Measurements from ENCODE around the gene EPHA4. TPM values are rescaled to one million over a fixed set of nuclear protein-coding genes. Genes with fewer than 3 reads are reported as not detected.

Gene EPHA4
- total RNA-seq, 2 donors from 2014 or later, result 8.9 to 17.1 TPM

DNA sequence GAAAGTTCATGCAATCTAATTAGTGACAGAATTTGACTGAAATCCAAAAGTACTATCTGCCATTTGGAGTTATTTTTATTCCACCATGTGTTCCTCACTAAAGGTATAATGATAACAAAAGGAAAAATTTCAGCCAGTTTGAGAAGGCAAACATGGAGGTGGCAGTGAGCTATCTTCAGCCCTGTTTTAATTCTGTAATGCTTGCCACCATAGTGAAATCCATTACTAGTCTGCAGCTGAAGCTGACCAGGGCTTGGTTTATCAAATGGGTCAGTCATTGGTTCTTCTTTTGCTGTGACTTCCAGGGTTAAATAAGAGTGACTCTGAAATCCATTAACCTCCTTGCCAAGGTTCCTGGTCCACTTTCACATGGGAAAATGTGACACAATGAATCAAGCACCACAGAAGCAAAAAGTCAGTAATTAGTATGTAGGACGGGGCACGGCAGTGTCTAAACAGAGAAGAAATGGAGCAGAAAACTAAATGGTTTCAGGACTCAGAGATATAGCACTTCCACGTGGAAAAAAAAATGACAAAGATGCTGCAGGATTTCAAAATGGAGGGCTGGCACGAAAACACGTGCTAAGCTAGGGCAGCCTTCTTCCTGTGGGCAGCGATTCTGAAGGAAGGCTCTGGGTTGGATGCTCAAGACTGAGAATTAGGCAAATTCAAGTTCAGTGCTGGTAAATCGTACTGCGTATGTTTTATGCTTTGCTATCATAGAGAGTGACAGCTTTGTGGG is 87.2 kb downstream of the EPHA4 start:
- intact Hi-C loops (cut with DNase I), result loop anchor here (10.0 kb wide), 1 partner anchor 80 kb away; no protein-coding TSS in a partner anchor
- DNase-seq, result no peak
- no peaks in the 10 kb centered on the region for H3K9me3 ChIP-seq
- no peak overlapping the region for H3K9ac ChIP-seq (ENCODE audit: low read depth in 2 of 2, low read length in 2 of 2)
- H3K4me3 ChIP-seq, result no peak overlapping the region
- no peak overlapping the region for H3K27ac ChIP-seq
- TF ChIP-seq, protein P1, sequence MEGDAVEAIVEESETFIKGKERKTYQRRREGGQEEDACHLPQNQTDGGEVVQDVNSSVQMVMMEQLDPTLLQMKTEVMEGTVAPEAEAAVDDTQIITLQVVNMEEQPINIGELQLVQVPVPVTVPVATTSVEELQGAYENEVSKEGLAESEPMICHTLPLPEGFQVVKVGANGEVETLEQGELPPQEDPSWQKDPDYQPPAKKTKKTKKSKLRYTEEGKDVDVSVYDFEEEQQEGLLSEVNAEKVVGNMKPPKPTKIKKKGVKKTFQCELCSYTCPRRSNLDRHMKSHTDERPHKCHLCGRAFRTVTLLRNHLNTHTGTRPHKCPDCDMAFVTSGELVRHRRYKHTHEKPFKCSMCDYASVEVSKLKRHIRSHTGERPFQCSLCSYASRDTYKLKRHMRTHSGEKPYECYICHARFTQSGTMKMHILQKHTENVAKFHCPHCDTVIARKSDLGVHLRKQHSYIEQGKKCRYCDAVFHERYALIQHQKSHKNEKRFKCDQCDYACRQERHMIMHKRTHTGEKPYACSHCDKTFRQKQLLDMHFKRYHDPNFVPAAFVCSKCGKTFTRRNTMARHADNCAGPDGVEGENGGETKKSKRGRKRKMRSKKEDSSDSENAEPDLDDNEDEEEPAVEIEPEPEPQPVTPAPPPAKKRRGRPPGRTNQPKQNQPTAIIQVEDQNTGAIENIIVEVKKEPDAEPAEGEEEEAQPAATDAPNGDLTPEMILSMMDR (IDR thresholded peaks at IDR 0.05), result no peak
- H3K4me1 ChIP-seq, result no peaks in the 10 kb centered on the region
- no peaks in the 10 kb centered on the region for H3K36me3 ChIP-seq
- H3K27me3 ChIP-seq, result no peaks in the 10 kb centered on the region

DNA sequence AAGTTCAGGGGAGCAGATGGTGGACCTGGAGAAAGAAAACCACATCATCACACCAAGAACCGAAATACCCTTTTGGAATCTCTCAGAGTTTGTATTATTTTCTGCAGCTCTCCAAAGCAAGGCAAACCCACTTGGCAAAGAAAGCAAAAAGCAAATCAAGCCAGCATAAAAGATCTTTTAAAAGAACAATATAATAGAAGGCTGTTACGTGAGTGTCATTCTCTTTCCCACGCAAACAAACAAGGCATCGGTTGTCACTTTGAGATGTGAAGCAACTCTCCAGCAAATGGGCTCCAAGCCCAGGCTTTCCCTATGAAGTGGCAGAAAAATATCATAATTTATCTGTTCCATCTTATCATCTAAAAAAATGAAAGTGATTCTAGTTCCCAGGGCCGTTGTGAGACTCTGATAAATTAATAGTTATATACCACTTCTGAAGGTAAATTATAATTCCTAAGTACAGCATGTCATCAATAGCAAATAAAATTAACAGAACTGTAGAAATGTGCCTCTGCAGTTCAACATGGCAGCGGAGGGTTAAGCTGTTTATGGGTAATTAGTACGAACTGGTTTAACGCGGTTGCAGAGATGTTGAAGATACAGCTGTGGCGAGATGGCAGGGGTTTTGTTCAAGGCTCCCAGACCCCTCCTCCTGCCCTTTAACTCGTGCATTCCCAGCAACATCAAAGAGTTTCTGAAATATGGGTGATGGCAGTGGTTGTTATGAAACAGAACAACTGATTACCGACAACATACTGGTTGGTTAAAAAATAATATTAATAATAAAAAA is 89.2 kb downstream of the EPHA4 start:
- no peaks in the 10 kb centered on the region for H3K9me3 ChIP-seq
- H3K27ac ChIP-seq, result no peak overlapping the region
- no peak overlapping the region for H3K4me3 ChIP-seq
- intact Hi-C loops (cut with DNase I), result loop anchor here (10.0 kb wide), 1 partner anchor 82 kb away; no protein-coding TSS in a partner anchor
- no peak overlapping the region for H3K9ac ChIP-seq (ENCODE audit: low read depth in 2 of 2, low read length in 2 of 2)
- H3K27me3 ChIP-seq, result no peaks in the 10 kb centered on the region
- no peaks in the 10 kb centered on the region for H3K4me1 ChIP-seq
- DNase-seq, result no peak
- TF ChIP-seq, protein P1 (IDR thresholded peaks at IDR 0.05), result no peak
- no peaks in the 10 kb centered on the region for H3K36me3 ChIP-seq

DNA sequence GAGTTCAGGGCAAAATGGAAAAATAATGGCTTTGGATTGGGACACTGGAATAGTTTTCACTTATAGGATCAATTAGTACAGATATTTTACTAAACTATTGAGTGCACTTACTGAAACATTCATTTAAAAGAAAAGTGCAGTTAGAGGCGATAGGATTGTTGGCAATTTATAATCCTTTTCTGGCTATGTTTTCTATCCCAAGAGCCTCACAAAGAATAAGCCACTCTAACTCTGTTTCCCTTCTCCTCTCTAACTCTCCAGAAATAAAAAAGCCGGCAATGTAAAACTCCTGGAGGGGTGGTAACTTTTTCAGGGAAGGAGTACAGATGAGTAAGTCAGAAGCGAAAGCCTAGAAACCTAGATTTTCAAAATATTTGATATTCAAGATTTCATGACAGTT is 91.3 kb downstream of the EPHA4 start:
- no peak for DNase-seq
- Histone ChIP-seq H3K27ac (no peak overlapping the region), H3K36me3 (no peaks in the 10 kb centered on the region), H3K9me3 (no peaks in the 10 kb centered on the region), H3K27me3 (no peaks in the 10 kb centered on the region), H3K9ac (ENCODE audit: low read depth in 2 of 2, low read length in 2 of 2) (no peak overlapping the region), H3K4me3 (no peak overlapping the region), H3K4me1 (no peaks in the 10 kb centered on the region)
- intact Hi-C loops (cut with DNase I), result loop anchor here (10.0 kb wide), 1 partner anchor 84 kb away; no protein-coding TSS in a partner anchor
- TF ChIP-seq, protein P1 (IDR thresholded peaks at IDR 0.05), result no peak

DNA sequence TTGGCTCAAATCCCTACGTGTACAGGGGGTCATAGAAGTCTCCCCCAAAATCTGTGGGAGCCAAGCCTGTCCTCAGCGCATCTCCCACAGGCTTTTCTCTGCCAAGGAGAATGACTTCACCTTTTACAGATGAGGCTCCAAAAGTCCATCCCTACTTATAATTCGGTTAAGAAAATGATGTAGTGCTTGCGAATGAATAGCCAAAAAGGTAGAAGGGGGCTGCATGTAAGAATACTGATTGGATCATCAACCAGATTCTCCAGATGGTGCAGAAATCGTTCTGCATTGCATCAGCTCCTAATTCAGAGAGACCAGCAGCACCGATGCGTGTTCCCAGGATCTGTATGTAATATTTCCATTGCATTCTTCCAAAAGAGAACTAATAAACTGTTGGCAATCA is 91.9 kb downstream of the EPHA4 start:
- H3K9me3 ChIP-seq, result no peaks in the 10 kb centered on the region
- no peak overlapping the region for H3K9ac ChIP-seq (ENCODE audit: low read depth in 2 of 2, low read length in 2 of 2)
- no peaks in the 10 kb centered on the region for H3K4me1 ChIP-seq
- H3K27ac ChIP-seq, result no peak overlapping the region
- no peak overlapping the region for H3K4me3 ChIP-seq
- no peaks in the 10 kb centered on the region for H3K36me3 ChIP-seq
- DNase-seq, result no peak
- intact Hi-C loops (cut with DNase I), result loop anchor here (10.0 kb wide), 1 partner anchor 85 kb away; no protein-coding TSS in a partner anchor
- H3K27me3 ChIP-seq, result no peaks in the 10 kb centered on the region
- TF ChIP-seq, protein P1 (IDR thresholded peaks at IDR 0.05), result no peak

DNA sequence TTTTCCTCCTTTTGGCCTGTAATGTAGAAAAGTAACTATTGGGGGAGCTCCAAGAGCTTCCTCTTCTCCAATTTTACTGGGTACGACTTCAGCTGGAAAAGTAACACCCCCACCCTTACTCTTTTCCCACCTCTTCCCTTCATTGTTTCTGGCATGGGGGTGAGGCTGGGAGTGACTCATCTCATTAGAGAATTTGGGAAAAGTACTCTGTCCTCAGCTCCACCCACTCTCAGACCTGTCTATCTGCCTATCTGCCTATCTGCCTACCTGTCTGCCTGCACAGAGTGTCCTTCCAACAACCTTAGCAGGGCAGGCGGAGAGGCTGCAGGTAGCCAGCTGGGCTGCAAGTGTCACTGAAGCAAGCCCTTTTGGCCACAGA is 93.6 kb downstream of the EPHA4 start:
- H3K9me3 ChIP-seq, result no peaks in the 10 kb centered on the region
- no peak overlapping the region for H3K27ac ChIP-seq
- intact Hi-C loops (cut with DNase I), result no loop called here
- DNase-seq, result no peak
- H3K36me3 ChIP-seq, result no peaks in the 10 kb centered on the region
- H3K9ac ChIP-seq (ENCODE audit: low read depth in 2 of 2, low read length in 2 of 2), result no peak overlapping the region
- TF ChIP-seq, protein P1 (IDR thresholded peaks at IDR 0.05), result no peak
- H3K4me3 ChIP-seq, result no peak overlapping the region
- H3K4me1 ChIP-seq, result no peaks in the 10 kb centered on the region
- no peaks in the 10 kb centered on the region for H3K27me3 ChIP-seq
